Transverse colon (tissue), 4 donors: ENCODE results near the gene RNF152. TPM values are rescaled to one million over a fixed set of nuclear protein-coding genes. Genes with fewer than 3 reads are reported as not detected.

Experiments used
- DNase-seq: peaks from one replicate; pipeline ENCODE4 v3.0.0-alpha.2; 2019
- H3K27ac ChIP-seq, 4 donors: fragments of 200-600 bp; sonication (generic); 2 replicates each; pipeline ENCODE4 v1.5.1; 2016 to 2018; ENCODE audit warnings: inconsistent platforms in 4 of 4
- H3K27me3 ChIP-seq: fragments of 200-600 bp; sonication (generic); 2 replicates; pipeline ENCODE4 v1.5.1; 2017; ENCODE audit warnings: inconsistent platforms
- H3K36me3 ChIP-seq, 4 donors: fragments of 200-600 bp; sonication (generic); 2 replicates each; pipeline ENCODE4 v1.5.1; 2017 to 2019; ENCODE audit warnings: inconsistent platforms in 4 of 4
- H3K4me1 ChIP-seq, 4 donors: fragments of 200-600 bp; sonication (generic); 2 replicates each; pipeline ENCODE4 v1.5.1; 2017 to 2020; ENCODE audit warnings: inconsistent platforms in 4 of 4
- H3K4me3 ChIP-seq, 4 donors: fragments of 200-600 bp; sonication (generic); 1 replicate in 1 of 4; 2 replicates in 3 of 4; pipeline versions ENCODE4 v1.5.1 to v1.6.1; 2017 to 2019; ENCODE audit warnings: inconsistent platforms in 4 of 4
- H3K9me3 ChIP-seq, 2 donors: fragments of 200-600 bp; sonication (generic); 2 replicates each; pipeline ENCODE4 v1.5.1; 2017 to 2019; ENCODE audit warnings: inconsistent platforms in 2 of 2
- CTCF ChIP-seq, 5 experiments: fragments of 200-600 bp in 3 of 5; fragments of 450-650 bp in 2 of 5; sonication (generic) in 3 of 5; IDR thresholded peaks; 1 replicate in 2 of 5; 2 replicates in 3 of 5; pipeline ENCODE4 v1.5.1; 2016 to 2017; ENCODE audit warnings: antibody characterized with exemption in 5 of 5, inconsistent platforms in 3 of 5, mild to moderate bottlenecking in 2 of 5, moderate library complexity in 1 of 5
- EP300 ChIP-seq: sonication (generic); formaldehyde crosslinking; IDR thresholded peaks from one replicate; pipeline ENCODE4 v1.6.1; 2017; ENCODE audit warnings: antibody characterized with exemption, low read depth
- POLR2A ChIP-seq: fragments of 450-650 bp; IDR thresholded peaks from one replicate; pipeline ENCODE4 v1.6.1; 2016; ENCODE audit warnings: antibody characterized with exemption, mild to moderate bottlenecking, moderate library complexity
- POLR2AphosphoS5 ChIP-seq, 3 donors: sonication (generic); formaldehyde crosslinking; IDR thresholded peaks; one replicate each; pipeline ENCODE4 v1.6.1; 2016; ENCODE audit warnings: antibody characterized with exemption in 3 of 3
- WGBS, 2 donors: methylation state at CpG; one replicate each; pipeline ENCODE4 v1.1.5; 2018; ENCODE audit warnings: low coverage in 1 of 2; 5-methylcytosine and 5-hydroxymethylcytosine counted together
- in situ Hi-C, 4 donors: fragments of 200-750 bp; cut with MboI; loops; one replicate each; pipeline versions ENCODE4 v1.15.0 to v1.15.1; 2017; ENCODE audit warnings: low sequenced_read_pairs in 3 of 4, low pct_ligation_motif_present in 1 of 4, low pct_unique_long_range_greater_than_20kb in 1 of 4
- intact Hi-C: fragments of 100-400 bp; cut with DNase I; formaldehyde crosslinking; loops from one replicate; pipeline ENCODE4 v1.15.1; 2023; ENCODE audit warnings: low total_unique reads
- total RNA-seq, 4 donors: library from RNA; depleted of rRNA; stranded (reverse); fragments of >200 nt; gene quantifications; one replicate each; pipeline ENCODE4 v1.1.0, GENCODE V29; 2016

RNF152 gene
- total RNA-seq, 4 donors from 2014 or later: 29.7 to 340 (median 159) TPM

GRCh38 chr18:61821748-61822147 is 71.1 kb downstream of the RNF152 start:
- Histone ChIP-seq H3K36me3 (no peaks in the 10 kb centered on the region), H3K9me3 (no peaks in the 10 kb centered on the region), H3K27me3 (no peaks in the 10 kb centered on the region), H3K4me1 (no peaks in the 10 kb centered on the region), H3K27ac (no peak overlapping the region), H3K4me3 (no peak overlapping the region)
- DNase-seq: no peak
- 88% methylated on average over 4 of the region's 4 CpGs; no CpG with 5 or more reads in 1 of the 2 donors for WGBS, 2 donors
- TF ChIP-seq EP300 (no peak), POLR2A (no peak), POLR2AphosphoS5 (IDR thresholded peaks at IDR 0.05) (no peak), CTCF (IDR thresholded peaks at IDR 0.05) (no peak)
- in situ Hi-C loops (no loop called here), intact Hi-C loops (no loop called here)

- Histone ChIP-seq H3K9me3 (no peaks in the 10 kb centered on the region), H3K27me3 (no peaks in the 10 kb centered on the region), H3K27ac (no peak overlapping the region), H3K4me1 (no peaks in the 10 kb centered on the region), H3K4me3 (no peak overlapping the region), H3K36me3 (peaks cover 0 to 5% (median 0%) of the 10 kb centered on the region in 4 donors)
- in situ Hi-C loops: no loop called here
- no peak for DNase-seq
- 81 to 100% methylated on average over 1 of the region's 1 CpG for WGBS, 2 donors
- no peak for TF ChIP-seq POLR2A
- no peak for TF ChIP-seq POLR2AphosphoS5 (IDR thresholded peaks at IDR 0.05)
- TF ChIP-seq EP300: no peak
- TF ChIP-seq CTCF (IDR thresholded peaks at IDR 0.05): no peak
- intact Hi-C loops: no loop called here
Measured at GRCh38 chr18:61820882-61821281, 71.9 kb downstream of the RNF152 start.

GRCh38 chr18:61817086-61817485 is 75.7 kb downstream of the RNF152 start:
- Histone ChIP-seq H3K27ac (no peak overlapping the region), H3K27me3 (no peaks in the 10 kb centered on the region), H3K4me1 (no peaks in the 10 kb centered on the region), H3K4me3 (no peak overlapping the region), H3K36me3 (peaks cover 0 to 7% (median 0%) of the 10 kb centered on the region in 4 donors), H3K9me3 (no peaks in the 10 kb centered on the region)
- no peak for DNase-seq
- no peak for TF ChIP-seq EP300
- no peak for TF ChIP-seq CTCF (IDR thresholded peaks at IDR 0.05)
- no peak for TF ChIP-seq POLR2AphosphoS5 (IDR thresholded peaks at IDR 0.05)
- no peak for TF ChIP-seq POLR2A
- in situ Hi-C loops: no loop called here
- WGBS, 2 donors: 86 to 88% methylated on average over 5 of the region's 5 CpGs
- intact Hi-C loops: no loop called here

- in situ Hi-C loops (no loop called here), intact Hi-C loops (no loop called here)
- H3K4me1 ChIP-seq: no peaks in the 10 kb centered on the region
- H3K27me3 ChIP-seq: no peaks in the 10 kb centered on the region
- DNase-seq: no peak
- no peaks in the 10 kb centered on the region for H3K9me3 ChIP-seq
- peaks cover 0 to 7% (median 0%) of the 10 kb centered on the region in 4 donors for H3K36me3 ChIP-seq
- 95% methylated on average over 29 of the region's 29 CpGs; no CpG with 5 or more reads in 1 of the 2 donors for WGBS, 2 donors
- no peak overlapping the region for H3K4me3 ChIP-seq
- H3K27ac ChIP-seq: no peak overlapping the region
- no peak for TF ChIP-seq EP300
- no peak for TF ChIP-seq CTCF (IDR thresholded peaks at IDR 0.05)
- TF ChIP-seq POLR2A: no peak
- TF ChIP-seq POLR2AphosphoS5 (IDR thresholded peaks at IDR 0.05): no peak
Measured at GRCh38 chr18:61815885-61816470, 76.8 kb downstream of the RNF152 start.
